Measurements from ENCODE around the gene DNAJC16.

DNAJC16 gene

GRCh38 chr1:15540186-15540585 is 13.5 kb downstream of the DNAJC16 start:
- no peak for DNase-seq (ENCODE audit: low read depth)

- no peak for DNase-seq (ENCODE audit: low read depth)
Measured at GRCh38 chr1:15541231-15541792, 14.7 kb downstream of the DNAJC16 start.

- DNase-seq (ENCODE audit: low read depth): no peak
Measured at GRCh38 chr1:15542388-15543250, 16.0 kb downstream of the DNAJC16 start.

DNA sequence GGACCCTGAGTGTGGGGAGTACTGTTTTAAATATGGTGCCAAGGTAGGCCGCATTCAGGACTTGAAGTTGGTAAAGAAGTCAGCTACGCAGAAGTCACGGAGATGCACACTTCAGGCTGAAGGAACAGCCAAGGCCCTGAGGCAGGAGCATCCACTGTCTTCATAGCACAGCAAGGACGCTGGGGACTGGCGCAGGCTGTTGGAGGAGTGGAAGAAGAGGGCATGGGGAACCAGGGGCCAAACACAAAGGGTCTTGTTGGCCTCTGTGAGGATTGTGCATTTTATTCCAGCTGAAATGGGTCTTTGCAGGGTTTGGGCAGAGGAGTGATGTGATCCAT is 16.6 kb downstream of the DNAJC16 start:
- no peak for DNase-seq (ENCODE audit: low read depth)

- no peak for DNase-seq (ENCODE audit: low read depth)
Measured at GRCh38 chr1:15543589-15544568, 17.2 kb downstream of the DNAJC16 start.

DNA sequence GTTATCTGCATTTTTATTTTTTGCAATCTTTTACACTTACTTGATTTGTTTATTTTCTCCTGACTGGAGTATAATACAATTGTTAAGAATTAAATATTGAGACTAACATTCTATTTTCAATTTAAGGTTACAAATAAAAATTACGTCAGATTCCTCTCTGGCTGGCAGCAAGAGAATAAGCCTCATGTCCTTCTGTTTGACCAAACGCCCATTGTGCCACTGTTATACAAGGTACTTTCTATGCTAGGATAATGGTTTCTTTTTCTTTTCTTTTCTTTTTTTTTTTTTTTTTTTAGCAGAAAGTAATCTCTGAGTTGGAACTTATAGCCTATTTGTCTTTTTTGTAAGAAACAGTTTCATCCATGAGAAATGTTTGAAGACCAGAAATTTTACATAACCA is 20.0 kb downstream of the DNAJC16 start:
- DNase-seq (ENCODE audit: low read depth): no peak

- DNase-seq (ENCODE audit: low read depth): no peak
Measured at GRCh38 chr1:15550573-15550972, 23.9 kb downstream of the DNAJC16 start.

DNA sequence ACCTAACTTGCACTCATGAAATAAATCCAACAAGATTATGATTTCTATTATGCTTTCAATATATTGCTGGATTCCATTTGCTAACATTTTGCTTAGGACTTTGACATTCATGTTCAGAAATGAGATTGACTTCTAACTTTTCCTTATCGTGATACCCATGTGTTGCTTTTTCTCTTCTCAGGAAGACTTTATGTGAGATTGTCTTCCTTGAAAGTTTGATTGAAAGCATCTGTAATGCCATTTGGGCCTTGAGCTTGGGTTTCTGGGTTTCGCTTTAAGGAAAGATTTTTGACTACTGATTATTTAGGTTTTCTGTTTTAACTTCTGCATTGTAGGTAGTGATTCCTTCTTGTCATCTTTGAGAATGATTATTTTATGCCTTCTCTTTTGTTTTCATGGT is 30.4 kb downstream of the DNAJC16 start:
- no peak for DNase-seq (ENCODE audit: low read depth)

DNA sequence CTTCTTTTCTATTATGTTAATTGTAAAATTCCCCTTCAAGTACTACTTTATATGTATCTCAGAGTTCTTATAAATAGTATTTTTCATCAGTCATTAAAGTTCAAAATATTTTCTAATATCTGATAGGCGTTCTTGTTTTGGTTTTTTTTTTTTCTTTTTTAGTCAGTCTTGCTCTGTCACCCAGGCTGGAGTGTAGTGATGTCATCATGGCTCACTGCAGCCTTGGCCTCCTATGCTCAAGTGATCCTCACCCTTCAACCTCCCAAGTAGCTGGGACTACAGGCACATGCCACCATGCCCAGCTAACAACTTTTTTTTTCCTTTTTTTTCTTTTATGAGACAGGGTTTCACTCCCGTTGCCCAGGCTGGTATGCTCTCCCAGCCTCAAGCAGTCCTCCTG is 30.9 kb downstream of the DNAJC16 start:
- DNase-seq (ENCODE audit: low read depth): no peak

DNA sequence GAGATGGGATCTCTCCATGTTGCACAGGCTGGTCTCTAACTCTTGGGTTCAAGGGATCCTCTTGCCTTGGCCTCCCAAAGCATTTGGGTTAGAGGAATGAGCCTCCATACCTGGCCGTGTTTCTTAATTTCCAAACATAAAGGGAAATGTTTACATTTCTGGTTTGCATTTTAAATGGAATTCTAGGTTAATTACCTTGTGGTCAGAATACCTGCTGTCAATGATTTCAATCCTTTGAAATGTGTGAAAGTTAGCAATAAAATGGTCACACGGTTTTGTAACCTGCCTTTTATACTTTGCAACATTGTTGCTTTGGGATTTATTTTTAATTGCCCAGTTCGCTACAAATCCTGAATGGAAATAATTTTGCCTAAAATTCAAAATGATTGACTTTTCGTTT is 31.9 kb downstream of the DNAJC16 start:
- no peak for DNase-seq (ENCODE audit: low read depth)

- DNase-seq (ENCODE audit: low read depth): no peak
Measured at GRCh38 chr1:15559189-15559810, 32.7 kb downstream of the DNAJC16 start.

GRCh38 chr1:15568387-15569073 is 41.9 kb downstream of the DNAJC16 start:
- no peak for DNase-seq (ENCODE audit: low read depth)

- DNase-seq (ENCODE audit: low read depth): no peak
Measured at GRCh38 chr1:15570861-15571260, 44.2 kb downstream of the DNAJC16 start.

GRCh38 chr1:15571266-15571665 is 44.6 kb downstream of the DNAJC16 start:
- DNase-seq (ENCODE audit: low read depth): no peak

DNA sequence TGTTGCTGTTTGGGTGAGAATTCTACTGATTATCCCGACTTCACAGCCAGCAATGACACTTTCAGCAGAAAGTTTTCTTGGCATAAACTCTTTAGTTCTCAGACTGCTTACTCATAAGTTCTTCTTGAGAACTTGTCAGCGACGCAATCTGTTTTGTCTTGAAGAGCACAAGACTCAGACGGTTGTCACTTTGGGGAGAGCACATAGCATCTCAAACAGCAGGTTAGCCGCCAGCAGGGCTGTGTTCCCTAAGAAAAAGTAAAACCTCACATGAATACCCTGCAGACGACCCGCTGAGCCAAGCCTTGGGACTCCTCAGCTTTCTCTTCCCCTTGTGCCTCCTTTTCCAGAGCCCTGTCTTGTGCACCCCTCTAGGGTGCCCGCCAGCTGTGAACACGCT is 46.8 kb downstream of the DNAJC16 start:
- no peak for DNase-seq (ENCODE audit: low read depth)

- no peak for DNase-seq (ENCODE audit: low read depth)
Measured at GRCh38 chr1:15574741-15575140, 48.1 kb downstream of the DNAJC16 start.

DNA sequence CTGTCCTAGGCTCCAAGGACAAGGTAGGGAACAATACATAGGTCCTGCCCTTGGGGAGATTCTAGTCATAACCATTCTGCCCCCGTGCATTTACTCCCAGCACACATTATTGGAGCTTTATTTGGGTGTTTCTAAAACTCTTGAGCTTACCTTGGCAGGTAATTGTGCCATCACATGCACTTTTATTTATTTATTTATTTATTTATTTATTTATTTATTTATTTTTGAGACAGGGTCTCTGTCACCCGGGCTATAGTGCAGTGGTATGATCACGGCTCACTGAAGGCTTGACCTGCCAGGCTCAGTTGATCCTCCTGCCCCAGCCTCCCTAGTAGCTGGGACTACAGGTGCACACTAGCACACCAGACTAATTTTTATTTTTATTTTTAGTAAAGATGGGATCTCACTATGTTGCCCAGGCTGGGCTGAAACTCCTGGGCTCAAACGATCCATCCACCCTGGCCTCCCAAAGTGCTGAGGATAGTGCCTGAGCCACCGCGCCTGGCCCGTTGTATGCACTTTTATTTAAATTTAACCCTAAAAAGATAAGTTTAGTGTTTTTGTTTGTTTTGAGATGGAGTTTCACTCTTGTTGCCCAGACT is 49.0 kb downstream of the DNAJC16 start:
- no peak for DNase-seq (ENCODE audit: low read depth)

DNA sequence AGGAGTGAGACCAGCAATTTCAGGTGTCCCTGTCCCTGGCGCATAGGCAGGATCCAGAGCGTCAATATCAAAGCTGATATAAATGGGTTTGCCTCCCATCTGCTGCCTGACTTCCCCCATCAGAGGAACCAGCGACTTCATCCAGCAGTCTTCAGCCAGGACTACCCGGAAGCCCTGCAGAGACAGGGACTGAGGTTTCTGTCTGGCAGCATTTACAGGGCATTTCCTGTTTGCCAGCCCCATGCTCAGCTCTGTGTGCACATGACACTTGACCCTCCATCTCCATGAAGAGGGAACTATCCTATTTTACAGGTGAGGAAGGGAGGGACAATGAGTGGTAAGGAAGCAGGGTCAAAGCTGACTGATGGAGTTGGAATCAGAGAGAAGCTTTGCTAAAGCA is 51.0 kb downstream of the DNAJC16 start:
- no peak for DNase-seq (ENCODE audit: low read depth)

- DNase-seq (ENCODE audit: low read depth): no peak
Measured at GRCh38 chr1:15578921-15579682, 52.5 kb downstream of the DNAJC16 start.

GRCh38 chr1:15579683-15580047 is 53.0 kb downstream of the DNAJC16 start:
- no peak for DNase-seq (ENCODE audit: low read depth)

Data from T-helper 22 cell (primary cell).